IPS-18c (cell line): ENCODE results near the gene ARPP21.

ENCODE experiments used
- H3K4me3 ChIP-seq: 2 replicates; pipeline ENCODE4 v1.7.0; 2013; ENCODE audit warnings: low read depth, mild to moderate bottlenecking, low read length, moderate library complexity; ENCODE audit not compliant: insufficient read depth
- H3K9me3 ChIP-seq: one replicate; pipeline ENCODE4 v1.6.1; 2013; ENCODE audit warnings: mild to moderate bottlenecking, low read length, moderate library complexity; ENCODE audit not compliant: control insufficient read depth, insufficient read depth

The ARPP21 gene

GRCh38 chr3:35707904-35708303 is 68.6 kb downstream of the ARPP21 start:
- no peak overlapping the region for H3K4me3 ChIP-seq
- H3K9me3 ChIP-seq, result no peaks in the 10 kb centered on the region

- Histone ChIP-seq H3K9me3 (no peaks in the 10 kb centered on the region), H3K4me3 (no peak overlapping the region)
Observed at GRCh38 chr3:35708394-35709271, 69.3 kb downstream of the ARPP21 start.

GRCh38 chr3:35709691-35710090 is 70.4 kb downstream of the ARPP21 start:
- no peak overlapping the region for H3K4me3 ChIP-seq
- no peaks in the 10 kb centered on the region for H3K9me3 ChIP-seq

GRCh38 chr3:35710554-35710953 is 71.2 kb downstream of the ARPP21 start:
- Histone ChIP-seq H3K4me3 (no peak overlapping the region), H3K9me3 (no peaks in the 10 kb centered on the region)

- H3K4me3 ChIP-seq, result no peak overlapping the region
- H3K9me3 ChIP-seq, result no peaks in the 10 kb centered on the region
Observed at GRCh38 chr3:35718921-35719320, 79.6 kb downstream of the ARPP21 start.

- H3K9me3 ChIP-seq, result no peaks in the 10 kb centered on the region
- no peak overlapping the region for H3K4me3 ChIP-seq
Observed at GRCh38 chr3:35721628-35722027, 82.3 kb downstream of the ARPP21 start.

- Histone ChIP-seq H3K4me3 (no peak overlapping the region), H3K9me3 (no peaks in the 10 kb centered on the region)
Observed at GRCh38 chr3:35722902-35723301, 83.6 kb downstream of the ARPP21 start.

GRCh38 chr3:35723480-35724097 is 84.3 kb downstream of the ARPP21 start:
- no peaks in the 10 kb centered on the region for H3K9me3 ChIP-seq
- no peak overlapping the region for H3K4me3 ChIP-seq

GRCh38 chr3:35724106-35724505 is 84.8 kb downstream of the ARPP21 start:
- no peaks in the 10 kb centered on the region for H3K9me3 ChIP-seq
- H3K4me3 ChIP-seq, result no peak overlapping the region

GRCh38 chr3:35727179-35727578 is 87.9 kb downstream of the ARPP21 start:
- H3K9me3 ChIP-seq, result no peaks in the 10 kb centered on the region
- no peak overlapping the region for H3K4me3 ChIP-seq

GRCh38 chr3:35733341-35733740 is 94.0 kb downstream of the ARPP21 start:
- H3K4me3 ChIP-seq, result no peak overlapping the region

GRCh38 chr3:35733864-35734263 is 94.5 kb downstream of the ARPP21 start:
- Histone ChIP-seq H3K4me3 (no peak overlapping the region), H3K9me3 (no peaks in the 10 kb centered on the region)

More at GRCh38 chr3:35733341-35733740, 94.0 kb downstream of the ARPP21 start:
- no peaks in the 10 kb centered on the region for H3K9me3 ChIP-seq

GRCh38 chr3:35737080-35737479 is 97.8 kb downstream of the ARPP21 start:
- Histone ChIP-seq H3K9me3 (no peaks in the 10 kb centered on the region), H3K4me3 (no peak overlapping the region)

GRCh38 chr3:35737527-35737926 is 98.2 kb downstream of the ARPP21 start:
- Histone ChIP-seq H3K4me3 (no peak overlapping the region), H3K9me3 (no peaks in the 10 kb centered on the region)

- Histone ChIP-seq H3K9me3 (no peaks in the 10 kb centered on the region), H3K4me3 (no peak overlapping the region)
Observed at GRCh38 chr3:35737934-35738706, 98.8 kb downstream of the ARPP21 start.

GRCh38 chr3:35739181-35739809 is 100.0 kb downstream of the ARPP21 start:
- H3K4me3 ChIP-seq, result no peak overlapping the region
- H3K9me3 ChIP-seq, result no peaks in the 10 kb centered on the region

GRCh38 chr3:35739964-35740527 is 100.7 kb downstream of the ARPP21 start:
- Histone ChIP-seq H3K4me3 (no peak overlapping the region), H3K9me3 (no peaks in the 10 kb centered on the region)
